ENCODE results near the gene LAGE3.

The LAGE3 gene

DNA sequence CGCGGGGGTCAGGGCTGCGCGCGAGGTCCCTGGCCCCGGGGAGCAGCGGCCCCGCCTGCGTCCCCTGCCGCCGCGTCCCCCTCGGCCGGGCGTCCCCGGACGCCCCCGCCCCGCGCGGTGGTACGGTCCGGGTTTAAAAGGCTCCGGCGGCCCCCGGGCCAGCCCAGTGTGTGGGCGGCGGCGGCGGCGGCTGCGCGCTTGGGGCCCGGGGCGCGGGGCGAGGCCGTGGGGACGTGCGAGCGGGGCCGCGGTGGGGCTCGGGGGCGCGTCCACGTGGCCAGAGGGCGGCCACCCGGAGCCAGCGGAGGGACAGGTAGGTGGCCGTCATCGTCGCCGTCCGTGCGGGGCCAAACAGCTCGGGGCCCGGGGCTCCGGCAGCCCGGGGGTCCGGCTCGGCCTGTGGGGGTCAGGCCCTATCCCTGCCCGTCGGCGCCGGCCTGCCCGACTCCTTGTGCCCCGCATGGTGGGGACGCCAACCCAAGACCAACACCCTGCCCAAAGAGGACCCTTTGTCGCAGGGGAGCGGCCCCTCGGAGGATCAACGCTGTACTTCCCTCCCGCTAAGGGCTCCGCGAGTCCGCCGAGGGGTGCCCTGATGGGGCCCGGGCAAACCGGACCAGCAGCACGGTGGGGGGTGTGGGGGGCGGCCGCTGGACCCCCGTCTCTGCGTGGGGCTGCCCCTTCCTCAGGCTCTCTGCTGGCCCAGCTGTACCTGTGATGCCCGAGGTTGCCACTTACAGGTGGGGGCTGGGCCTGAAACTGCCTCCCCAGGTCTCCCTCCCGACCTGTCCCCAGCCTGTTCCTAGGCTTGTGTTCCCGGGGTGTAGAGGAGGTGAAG is 20.7 kb downstream of the LAGE3 start, which contains the start of gene PLXNA3:
Gene PLXNA3 (plus strand): TSS at position 166 of the 838 bp plus-strand sequence. CDS start 1,903 bp downstream, outside the sequence.
- peak; percentile 47 to 50 for DNase-seq (ENCODE audit: low read depth in 1 of 2, low spot score in 1 of 2)

GRCh38 chrX:154457491-154458115 is 21.5 kb downstream of the LAGE3 start:
- peak; percentile 14 to 40 for DNase-seq (ENCODE audit: low read depth in 1 of 2, low spot score in 1 of 2)

DNA sequence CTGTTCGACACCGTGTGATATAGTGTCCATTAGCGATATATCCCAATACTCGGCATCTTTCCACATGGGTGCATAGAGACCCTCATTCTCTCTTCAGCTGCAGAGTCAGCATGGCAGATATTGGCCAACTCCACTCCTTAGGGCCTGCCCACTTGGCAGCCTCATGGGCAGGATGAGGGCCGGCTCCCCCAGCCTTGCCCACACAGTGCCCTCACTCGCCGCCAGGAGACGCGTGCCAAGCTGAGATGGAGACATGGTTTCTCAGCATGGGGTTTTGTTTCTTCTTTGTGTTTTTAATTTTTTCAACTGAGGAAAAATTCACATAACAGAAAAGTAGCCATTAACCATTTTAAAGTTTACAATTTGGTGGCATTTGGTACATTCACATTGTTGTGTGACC is 26.3 kb downstream of the LAGE3 start:
- DNase-seq (ENCODE audit: low read depth in 1 of 2, low spot score in 1 of 2) = no peak

GRCh38 chrX:154450312-154450711 is 28.8 kb downstream of the LAGE3 start:
- DNase-seq (ENCODE audit: low read depth in 1 of 2, low spot score in 1 of 2) = no peak

GRCh38 chrX:154449618-154450017 is 29.5 kb downstream of the LAGE3 start:
- DNase-seq (ENCODE audit: low read depth in 1 of 2, low spot score in 1 of 2) = no peak

DNA sequence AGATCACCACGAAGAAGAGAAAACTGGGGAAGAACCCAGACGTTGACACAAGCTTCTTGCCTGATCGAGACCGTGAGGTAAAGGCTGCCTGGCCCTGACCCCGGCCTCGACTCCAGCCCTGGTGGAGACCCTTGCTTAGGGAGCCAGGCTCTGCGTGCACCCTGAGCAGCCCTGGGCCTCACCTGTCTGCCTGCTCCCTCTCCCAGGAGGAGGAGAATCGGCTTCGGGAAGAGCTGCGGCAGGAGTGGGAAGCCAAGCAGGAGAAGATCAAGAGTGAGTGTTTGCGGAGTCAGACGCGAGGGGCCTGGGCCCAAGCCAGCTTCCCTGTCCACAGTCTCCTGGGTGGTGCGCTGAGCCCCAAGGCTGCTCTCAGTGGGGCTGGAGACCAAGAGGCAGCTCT is 30.6 kb downstream of the LAGE3 start:
- no peak for DNase-seq (ENCODE audit: low read depth in 1 of 2, low spot score in 1 of 2)

DNA sequence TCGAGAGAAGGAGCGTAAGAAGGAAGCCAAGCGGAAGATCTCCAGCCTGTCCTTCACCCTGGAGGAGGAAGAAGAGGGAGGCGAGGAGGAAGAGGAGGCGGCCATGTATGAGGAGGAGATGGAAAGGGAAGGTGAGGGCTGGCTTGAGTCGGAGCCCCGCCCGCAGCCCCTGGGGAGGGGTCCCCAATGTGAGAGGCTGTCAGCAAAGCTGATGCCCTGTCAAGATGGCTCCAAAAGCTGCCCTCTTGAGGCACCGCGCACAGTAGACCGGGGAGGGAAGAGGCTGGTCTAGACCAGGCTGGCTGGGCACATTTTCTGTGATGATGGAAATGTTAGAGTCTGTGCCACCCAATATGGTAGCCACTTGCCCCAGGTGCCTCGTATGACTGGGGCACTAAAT is 32.7 kb downstream of the LAGE3 start:
- DNase-seq (ENCODE audit: low read depth in 1 of 2, low spot score in 1 of 2) = no peak

- DNase-seq (ENCODE audit: low read depth in 1 of 2, low spot score in 1 of 2) = no peak
Observed at GRCh38 chrX:154445776-154446175, 33.3 kb downstream of the LAGE3 start.

GRCh38 chrX:154444755-154445246 is 34.3 kb downstream of the LAGE3 start:
- DNase-seq (ENCODE audit: low read depth in 1 of 2, low spot score in 1 of 2) = no peak

DNA sequence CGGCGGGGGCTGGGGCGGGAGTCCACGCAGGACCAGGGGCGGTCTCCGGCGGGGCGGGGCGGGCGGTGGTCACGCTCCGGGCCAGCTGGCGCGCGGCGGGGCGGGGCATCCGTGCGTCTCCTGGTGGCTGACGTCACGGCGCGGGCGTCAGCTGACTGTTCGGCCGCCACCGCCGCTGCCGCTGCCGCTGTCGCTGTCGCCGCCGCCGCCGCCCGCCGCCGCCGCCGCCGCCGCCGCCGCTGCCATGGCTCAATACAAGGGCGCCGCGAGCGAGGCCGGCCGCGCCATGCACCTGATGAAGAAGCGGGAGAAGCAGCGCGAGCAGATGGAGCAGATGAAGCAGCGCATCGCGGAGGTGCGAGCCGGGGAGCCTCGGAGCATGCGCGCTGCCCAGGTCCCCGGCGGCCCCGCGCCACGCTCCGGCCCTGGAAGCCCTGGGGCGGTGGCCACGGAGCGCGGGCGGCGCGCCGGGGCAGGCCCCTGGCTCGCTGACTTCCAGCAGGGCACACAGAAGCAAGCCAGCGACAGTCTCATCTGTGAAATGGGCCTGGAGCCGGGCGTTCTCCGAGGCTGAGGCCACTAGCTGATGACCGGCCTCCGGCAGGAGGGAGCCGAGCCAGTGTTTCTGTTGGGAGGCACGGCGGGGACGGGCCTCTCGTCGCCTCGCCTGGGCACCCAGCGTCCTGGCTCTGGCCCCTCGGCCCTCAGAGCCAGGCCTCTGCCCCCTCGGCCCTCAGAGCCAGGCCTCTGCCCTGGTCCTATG is 34.9 kb downstream of the LAGE3 start, which contains the start of gene FAM50A:
Gene FAM50A (plus strand): TSS at position 150 of the 763 bp plus-strand sequence. CDS start 95 bp downstream, at position 245.
- peak; percentile 20 to 58 for DNase-seq (ENCODE audit: low read depth in 1 of 2, low spot score in 1 of 2)

DNA sequence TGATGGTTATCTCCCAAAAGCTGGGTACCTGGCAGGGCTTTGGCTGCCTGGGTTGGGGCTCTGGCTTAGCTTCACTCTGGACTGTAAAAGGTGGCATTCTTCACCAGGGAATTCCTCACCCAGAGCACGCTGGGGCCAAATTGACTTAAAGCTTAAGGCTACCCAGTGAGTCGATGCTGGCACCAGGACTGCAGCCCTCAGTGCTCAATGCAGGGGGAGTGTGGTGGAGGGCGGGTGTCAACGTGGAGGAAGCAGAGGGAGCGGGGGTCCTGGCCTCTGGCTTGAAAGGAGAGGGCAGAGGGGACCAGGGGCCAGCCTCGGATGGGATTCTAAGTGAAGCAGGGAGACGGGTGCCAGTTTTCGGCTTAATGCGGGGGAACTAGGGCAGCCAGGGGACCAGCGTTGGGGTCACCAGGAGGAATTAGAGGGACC is 35.6 kb downstream of the LAGE3 start:
- no peak for DNase-seq (ENCODE audit: low read depth in 1 of 2, low spot score in 1 of 2)

DNA sequence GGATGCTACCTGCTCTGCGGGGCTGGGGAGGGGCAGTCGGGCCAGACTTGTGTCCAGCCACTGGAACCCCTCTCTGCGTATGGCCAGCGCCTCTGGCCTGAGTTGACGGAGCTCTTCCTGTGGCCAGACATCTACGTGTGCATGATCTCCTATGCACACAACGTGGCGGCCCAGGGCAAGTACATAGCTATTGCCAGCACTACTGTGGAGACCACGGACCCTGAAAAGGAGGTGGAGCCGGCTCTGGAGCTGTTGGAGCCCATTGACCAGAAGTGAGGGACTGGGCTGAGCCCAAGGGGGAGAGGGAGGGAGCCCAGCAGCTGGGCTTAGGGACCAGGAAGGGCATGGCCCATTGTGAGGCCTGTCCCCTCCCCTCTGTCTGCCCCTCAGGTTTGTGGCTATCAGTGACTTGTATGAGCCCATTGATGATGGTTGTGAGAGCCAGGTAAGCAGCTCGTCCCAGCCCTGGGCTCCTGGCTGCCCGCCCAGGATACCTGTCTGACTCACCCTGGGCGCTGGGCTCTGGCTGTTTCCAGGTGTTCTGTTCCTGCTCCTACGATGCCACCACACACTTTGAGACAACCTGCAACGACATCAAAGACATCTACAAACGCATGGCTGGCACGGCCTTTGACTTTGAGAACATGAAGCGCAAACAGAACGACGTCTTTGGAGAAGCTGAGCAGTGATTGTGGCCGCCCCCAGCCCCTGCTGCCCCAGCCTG is 36.9 kb downstream of the LAGE3 start:
- no peak for DNase-seq (ENCODE audit: low read depth in 1 of 2, low spot score in 1 of 2)

DNA sequence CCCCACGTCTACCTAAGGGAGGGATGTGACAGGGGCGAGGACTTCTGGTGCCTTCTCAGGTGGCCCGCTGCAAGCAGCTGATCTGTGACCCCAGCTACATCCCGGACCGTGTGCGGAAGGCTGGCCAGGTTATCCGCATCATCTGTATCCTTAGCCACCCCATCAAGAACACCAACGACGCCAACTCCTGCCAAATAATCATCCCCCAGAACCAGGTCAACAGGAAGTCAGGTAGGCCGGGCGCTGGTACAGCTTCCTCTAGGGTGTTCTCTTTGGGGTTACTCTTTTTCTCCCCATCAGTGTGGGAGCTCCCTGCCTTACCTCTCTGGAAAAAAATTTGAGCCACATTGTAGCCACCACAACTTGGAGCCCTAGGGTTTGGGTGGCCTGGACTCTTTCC is 37.5 kb downstream of the LAGE3 start:
- DNase-seq (ENCODE audit: low read depth in 1 of 2, low spot score in 1 of 2) = no peak

DNA sequence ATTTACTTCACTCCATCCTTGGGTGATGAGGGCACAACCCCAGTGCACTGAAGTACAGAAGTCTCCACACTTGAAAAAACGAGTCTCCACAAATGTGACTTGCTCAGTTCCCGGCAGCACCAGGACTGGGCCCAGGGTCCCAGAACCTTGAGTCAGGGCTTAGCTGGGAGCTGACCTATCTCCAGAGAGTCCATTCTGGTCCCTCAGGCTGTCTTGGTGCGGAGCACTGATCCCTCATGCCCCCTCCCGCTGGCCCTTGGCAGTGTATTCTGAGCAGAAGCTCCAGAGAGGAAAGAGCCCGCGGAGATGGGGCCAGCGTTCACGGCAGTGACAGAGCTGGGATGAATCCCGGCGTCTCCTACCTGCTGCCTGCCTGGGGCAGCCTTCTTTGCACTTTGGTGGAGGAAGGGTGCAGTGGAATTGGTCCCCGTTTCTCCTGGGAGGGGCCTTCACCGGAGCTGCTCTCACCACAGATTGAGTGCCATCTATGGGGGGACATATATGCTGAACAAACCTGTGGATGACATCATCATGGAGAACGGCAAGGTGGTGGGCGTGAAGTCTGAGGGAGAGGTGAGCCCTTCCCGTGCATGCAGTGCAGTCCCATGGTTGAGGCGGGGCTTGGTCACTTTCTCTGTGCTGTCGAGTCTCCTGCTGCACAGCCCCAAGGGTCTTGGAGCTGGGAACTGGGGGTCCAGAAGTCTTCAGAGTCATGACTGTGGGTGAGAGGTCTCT is 38.3 kb downstream of the LAGE3 start:
- no peak for DNase-seq (ENCODE audit: low read depth in 1 of 2, low spot score in 1 of 2)

- no peak for DNase-seq (ENCODE audit: low read depth in 1 of 2, low spot score in 1 of 2)
Observed at GRCh38 chrX:154439841-154440240, 39.2 kb downstream of the LAGE3 start.

- no peak for DNase-seq (ENCODE audit: low read depth in 1 of 2, low spot score in 1 of 2)
Observed at GRCh38 chrX:154437971-154438893, 40.8 kb downstream of the LAGE3 start.

DNA sequence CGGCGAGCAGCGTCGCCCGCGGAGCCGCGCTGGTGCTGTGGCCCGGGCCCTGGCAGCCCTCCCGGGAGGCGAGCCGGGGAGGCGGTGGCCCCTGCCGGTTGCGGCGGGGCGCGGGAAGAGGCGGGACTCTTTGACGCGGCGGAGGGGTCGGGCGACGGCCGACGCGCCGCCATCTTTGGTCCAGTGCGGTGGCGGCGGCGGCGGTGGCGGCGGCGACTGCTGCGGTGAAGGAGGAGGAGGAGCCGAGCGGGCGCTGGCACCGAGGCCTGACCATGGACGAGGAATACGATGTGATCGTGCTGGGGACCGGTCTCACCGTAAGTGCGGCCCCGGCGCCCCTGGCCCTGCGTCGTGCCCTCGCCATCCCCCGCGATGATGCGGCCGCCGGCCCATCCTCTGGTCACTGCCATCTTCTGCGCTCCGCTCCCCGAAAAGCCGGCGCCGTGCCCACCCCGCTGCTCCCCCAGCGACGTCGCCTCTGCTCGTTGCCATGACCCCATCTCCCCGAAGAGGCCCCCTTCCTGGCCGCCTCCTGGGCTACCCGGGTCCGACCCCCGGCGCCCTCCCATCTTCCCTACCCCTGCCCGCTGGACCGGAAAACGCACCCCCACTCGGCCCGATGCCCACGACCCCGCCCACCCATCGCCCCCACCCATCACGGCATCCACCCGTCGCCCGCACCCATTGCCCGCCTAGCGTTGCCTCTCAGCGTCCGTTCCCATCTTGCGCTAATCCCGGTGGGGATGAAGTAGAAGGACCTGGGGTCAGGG is 41.9 kb downstream of the LAGE3 start, which contains the start of gene GDI1:
Gene GDI1 (plus strand): TSS at position 172 of the 770 bp plus-strand sequence. CDS start 101 bp downstream, at position 273.
- DNase-seq (ENCODE audit: low read depth in 1 of 2, low spot score in 1 of 2) = peak; percentile 25 to 47

- DNase-seq (ENCODE audit: low read depth in 1 of 2, low spot score in 1 of 2) = peak in 1 of 2 donors; percentile 43
Observed at GRCh38 chrX:154436374-154436982, 42.6 kb downstream of the LAGE3 start.
